Ecto neural progenitor cell (in vitro differentiated cells): ENCODE results near the gene NIN.
"Not testable (repeated sequence)": the region's sequence is repeated elsewhere in the genome, so short reads cannot be mapped to it uniquely, and the experiment has no call there.

Experiments
- DNase-seq: peaks from one replicate; pipeline ENCODE4 v3.0.0-alpha.2; 2018; ENCODE audit warnings: low spot score

Gene NIN

DNA sequence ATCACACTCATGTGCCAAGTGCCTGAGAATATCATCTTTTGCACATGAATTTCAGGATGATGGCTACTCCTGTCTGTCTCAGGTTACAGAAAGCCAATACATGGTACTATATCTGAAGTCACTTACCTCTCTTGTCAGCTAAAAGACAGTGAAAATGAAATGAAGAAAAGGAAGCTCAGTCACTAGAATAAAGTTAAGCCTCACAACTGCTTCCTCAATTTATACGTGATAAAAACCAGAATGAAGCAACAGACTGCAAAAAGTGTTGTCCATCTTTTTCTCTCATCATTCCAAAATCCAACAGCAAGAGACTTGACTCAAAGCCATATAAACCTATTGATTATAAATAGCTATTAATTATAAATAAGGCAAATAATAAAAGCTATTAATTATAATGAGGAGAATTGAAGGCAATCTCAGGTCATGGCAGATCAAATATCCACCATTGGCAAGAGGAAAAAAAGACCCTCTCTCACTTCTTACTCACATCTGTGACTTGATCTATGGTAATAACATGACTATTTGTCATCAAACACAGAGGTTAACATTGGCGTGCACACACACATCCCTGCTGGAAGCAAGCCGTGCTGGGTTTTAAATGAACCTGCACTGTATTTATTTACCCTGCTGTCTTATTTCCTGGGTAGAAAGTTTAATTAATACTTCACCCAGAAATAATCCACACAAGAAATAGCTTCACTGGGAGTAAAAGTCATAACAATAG is 10.0 kb downstream of the NIN start:
- no peak for DNase-seq

DNA sequence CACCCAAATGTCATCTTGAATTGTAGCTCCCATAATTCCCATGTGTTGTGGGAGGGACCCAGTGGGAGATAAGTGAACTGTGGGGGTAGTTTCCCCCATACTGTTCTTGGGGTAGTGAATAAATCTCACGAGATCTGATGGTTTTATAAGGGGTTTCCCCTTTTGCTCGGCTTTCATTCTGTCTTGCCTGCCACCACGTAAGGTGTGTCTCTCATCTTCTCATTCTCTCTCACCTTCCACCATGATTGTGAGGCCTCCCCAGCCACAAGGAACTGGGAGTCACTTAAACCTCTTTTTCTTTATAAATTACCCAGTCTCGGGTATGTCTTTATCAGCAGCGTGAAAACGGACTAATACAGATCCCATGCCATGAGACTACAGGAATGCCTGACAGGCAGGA is 11.7 kb downstream of the NIN start:
- not testable (repeated sequence) for DNase-seq

DNA sequence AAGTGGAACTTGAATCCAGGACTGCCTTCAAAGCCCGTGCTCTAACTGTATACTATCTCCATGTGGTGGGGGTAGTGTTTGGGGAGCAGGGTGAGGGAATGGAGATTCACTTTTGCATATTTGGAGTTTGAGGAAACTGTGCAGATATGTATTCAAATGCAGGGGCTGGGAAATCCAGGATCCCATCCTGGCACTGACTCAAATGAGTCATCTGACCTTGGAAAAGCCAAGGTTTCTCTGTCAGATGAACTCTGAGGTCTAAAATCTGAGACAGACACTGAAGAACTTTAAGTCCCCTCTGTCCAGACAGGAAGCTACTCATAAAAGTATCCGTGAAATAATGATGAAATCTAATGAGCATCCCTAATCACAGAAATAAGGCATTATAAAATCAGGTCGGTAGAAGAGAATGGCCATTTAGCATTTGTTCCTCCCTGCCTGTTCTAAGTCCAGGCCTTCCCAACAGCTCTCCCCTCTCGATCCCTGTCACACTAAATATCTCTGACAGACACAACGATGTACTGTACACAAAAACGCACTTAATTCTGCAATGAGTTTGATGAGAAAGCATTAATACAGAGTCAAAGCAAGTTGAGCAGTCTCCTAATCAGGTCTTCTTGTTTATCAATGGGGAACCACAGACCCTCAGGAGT is 14.4 kb downstream of the NIN start:
- DNase-seq: no peak

DNA sequence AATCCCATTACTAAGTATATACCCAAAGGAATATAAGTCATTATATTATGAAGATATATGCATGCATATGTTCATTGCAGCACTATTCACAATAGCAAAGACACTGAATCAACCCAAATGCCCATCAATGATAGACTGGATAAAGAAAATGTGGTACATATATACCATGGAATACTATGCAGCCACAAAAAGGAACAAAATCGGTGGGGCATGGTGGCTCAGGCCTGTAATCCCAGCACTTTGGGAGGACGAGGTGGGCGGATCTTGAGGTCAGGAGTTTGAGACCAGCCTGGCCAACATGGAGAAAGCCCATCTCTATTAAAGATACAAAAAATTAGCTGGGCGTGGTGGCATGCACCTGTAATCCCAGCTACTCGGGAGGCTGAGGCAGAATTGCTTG is 15.4 kb downstream of the NIN start:
- DNase-seq: not testable (repeated sequence)

DNA sequence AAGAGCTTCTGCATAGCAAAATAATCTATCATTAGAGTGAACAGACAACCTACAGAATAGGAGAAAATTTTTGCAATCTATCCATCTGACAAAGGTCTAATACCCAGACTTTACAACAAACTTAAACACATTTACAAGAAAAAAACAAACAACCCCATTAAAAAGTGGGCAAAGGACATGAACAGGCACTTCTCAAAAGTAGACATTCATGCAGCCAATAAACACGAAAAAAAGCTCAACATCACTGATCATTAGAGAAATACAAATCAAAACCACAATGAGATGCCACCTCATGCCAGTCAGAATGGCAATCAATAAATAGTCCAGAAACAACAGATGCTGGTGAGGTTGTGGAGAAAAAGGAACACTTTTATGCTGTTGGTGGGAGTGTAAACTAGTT is 15.9 kb downstream of the NIN start:
- DNase-seq: not testable (repeated sequence)

DNA sequence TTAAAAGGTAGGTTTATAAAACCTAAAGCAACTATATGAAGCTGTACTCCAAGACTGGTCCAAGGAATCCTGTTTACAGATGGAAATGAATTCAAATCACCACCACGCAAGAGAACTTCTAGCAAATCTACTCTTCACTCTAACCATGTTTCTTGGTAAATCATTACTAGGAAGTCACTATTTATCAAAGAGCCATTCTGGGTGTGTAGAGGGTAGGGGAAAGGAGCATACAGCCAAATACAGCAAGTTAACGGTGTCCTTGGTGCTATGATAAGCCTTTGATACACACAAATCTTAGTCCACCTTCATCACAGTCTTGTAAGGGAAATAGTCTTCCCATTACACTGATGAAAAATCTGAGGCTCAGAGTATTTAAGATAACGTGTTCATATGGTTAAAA is 16.8 kb downstream of the NIN start:
- no peak for DNase-seq

DNA sequence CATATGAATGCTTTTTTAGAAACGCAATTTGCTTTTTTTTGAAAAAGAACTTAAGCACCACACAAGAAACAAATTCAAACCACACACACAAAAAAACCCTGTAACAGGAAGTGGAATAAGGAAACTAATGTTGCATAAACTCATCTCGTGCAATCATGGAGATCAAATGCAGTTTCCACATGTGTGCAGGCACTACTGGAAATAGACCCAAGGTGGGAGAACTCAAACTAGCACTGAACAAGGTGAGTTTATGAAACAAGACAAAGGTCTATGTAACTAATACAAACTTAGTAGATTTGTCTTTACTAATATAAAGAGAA is 17.5 kb downstream of the NIN start:
- no peak for DNase-seq

DNA sequence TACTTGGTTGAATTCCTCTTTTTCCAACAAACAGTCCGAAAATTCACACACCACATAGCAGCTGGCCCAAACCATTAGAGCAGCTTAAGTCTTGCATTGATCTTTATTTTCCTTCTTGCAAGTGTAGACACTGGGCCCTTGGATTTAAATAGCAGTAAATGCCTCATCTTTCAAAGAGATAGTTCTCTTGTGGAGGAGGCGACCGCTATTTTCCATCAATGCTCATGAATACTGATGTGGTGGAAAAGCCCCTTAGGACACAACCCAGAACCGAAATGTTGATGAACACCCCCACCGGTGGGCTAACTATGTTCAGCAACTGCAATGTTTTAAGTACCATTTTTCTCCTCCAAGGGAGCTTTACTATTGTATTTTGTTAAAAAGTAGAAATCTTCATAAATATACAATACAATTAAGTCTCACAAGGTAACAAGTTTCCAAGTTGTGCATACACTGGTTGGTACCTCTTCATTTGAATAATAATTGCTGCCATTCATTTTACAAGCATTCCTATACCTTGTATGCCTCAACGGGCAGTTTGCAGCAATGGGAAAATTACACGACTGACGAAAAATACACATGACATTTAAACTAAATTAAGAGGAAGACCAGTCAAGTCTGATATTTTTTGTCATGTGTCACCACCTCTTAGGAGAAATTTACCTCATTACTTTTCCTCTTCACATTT is 18.0 kb downstream of the NIN start:
- DNase-seq: no peak

DNA sequence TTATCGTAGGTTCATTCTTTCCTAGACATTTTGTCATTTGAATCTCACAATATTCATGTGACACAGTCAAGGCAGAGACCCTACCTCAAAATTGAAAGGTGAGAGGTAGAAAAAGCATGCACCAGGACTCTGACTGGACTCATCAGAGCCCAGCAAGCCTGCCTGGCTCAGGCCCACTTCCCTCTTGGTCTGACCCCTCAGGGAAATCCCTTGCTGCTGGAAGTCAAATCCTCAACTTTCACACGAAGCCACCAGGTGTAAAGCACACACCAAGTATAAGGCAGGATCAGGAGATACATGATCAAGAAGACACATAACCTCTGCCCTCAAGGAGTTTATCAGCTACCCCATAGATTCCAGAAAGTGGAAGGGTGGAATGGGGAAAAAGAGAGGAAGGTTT is 18.8 kb downstream of the NIN start:
- no peak for DNase-seq

DNA sequence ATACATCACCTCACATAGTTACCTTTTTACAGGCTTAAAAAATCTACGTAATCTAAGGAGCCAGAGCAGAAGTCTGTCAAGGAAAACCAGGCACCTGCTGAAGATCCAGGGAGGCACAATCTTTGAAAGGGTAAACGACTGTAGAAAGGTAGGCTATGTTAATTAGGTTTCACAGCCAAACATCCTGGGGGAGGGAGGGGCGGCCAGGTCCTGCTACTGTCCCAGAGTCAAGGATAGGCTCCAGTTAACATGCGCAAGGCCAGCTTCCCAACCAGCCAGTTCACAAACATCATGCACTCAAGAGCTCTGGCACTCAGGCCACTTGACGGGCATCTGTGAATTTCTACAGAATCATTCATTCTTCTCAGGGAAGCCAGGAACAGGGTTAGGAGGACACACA is 22.9 kb downstream of the NIN start:
- DNase-seq: no peak

DNA sequence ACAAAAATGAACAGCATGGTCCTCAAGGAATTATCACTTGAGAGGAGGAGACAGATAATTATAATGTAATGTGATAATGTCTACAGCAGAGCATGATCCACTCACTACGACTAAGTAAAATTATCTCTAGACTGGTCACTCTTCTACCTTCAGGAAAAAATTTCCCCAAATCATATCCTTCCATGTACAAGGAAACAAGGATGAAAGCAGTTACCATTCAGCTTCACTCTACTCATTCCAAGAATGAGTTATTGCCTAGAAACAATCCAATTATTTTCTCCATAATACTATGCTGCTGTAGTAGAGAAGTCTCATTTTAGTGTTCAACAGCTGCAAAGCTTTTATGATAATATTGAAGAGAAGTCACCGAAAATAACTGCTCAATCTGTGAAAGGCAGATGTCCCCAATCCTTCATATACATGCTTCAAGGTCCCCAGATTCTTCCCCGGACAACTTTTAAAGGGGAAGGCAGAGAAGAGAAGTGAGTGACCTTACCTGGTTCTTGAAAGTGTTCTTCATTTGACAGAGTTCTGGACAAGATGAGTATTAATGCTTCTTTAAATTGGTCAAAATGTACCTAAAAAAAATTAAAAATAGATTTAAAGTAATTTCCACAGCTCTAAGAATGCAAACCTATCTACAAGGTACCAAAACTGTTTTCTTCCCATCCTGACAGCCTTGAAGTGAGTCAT is 24.6 kb downstream of the NIN start:
- no peak for DNase-seq

DNA sequence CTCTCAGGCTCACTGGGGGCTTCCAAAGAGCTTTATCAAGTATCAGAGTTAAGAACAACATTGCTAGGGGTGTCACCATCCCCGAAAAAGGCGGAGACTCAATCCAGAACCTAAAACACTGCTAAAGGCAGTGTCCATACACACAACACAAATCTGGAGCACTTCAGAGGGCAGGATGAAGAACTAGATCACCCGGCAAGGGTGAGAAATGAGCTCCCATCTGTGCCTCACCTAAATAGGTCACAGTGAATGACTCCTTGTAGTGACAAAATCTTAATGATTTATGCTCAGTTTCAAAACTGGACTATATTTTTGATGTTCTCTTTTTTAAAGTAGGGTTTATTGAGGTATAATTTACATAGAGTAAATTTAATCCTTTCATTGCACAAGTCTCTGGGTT is 25.6 kb downstream of the NIN start:
- DNase-seq: no peak

DNA sequence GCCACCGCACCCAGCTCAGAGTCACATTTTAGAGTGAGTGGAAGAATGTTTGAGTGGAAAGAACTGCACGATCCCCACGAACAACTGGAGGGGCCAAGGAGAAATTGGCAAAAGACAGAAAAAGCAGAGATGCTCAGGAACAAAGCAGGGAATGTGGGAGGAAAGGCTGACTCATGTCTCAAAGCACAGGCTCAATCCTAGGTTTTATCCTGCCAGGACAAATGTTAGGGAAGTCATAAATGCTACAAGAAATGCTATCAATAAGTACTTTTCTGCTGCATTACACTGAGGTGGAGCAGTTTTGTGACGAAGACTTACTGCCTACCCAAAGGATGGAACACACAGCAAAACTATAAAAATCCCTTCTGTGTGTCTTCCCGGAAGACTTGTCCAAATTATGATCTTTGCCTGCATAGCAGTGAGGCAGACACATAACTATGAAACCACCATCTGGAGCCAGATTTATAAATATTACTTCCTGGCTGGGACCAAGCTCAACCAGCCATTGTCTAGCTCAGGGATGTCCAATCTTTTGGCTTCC is 26.7 kb downstream of the NIN start:
- no peak for DNase-seq

DNA sequence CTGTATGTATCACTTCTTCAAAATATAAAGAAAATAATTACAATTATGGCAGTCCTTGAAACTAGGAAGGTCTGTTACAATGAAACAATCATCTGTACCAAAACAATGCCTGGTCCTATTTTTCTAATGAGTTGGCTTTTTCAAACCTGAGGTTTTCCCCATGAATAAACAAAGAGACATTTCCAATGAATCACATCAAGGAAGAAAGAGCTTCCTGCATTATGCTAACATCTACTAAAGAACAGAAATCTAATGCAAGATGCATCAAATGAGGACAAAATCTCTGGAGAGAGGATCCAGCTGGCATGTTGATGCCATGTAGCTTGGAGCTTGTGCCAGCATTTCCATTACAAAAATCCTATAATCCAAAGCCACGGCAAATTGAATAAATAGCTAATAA is 29.3 kb downstream of the NIN start:
- no peak for DNase-seq

DNA sequence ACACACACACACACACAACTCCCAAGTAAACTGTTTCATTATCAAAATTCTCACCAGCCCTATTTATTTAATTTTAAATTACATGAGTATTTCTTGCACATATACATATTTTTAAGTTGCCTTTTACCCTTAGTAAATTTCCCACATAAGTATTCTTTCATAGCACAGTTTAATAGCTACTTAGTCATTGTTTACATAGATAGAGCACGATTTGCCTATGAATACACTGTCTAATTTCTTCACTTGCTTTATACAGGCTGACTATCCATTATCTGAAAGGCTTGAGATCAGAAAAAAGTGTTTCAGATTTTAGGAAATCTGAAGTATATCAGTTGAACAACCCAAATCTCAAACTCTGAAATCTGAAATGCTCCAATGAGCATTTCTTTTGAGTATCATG is 30.9 kb downstream of the NIN start:
- DNase-seq: no peak

DNA sequence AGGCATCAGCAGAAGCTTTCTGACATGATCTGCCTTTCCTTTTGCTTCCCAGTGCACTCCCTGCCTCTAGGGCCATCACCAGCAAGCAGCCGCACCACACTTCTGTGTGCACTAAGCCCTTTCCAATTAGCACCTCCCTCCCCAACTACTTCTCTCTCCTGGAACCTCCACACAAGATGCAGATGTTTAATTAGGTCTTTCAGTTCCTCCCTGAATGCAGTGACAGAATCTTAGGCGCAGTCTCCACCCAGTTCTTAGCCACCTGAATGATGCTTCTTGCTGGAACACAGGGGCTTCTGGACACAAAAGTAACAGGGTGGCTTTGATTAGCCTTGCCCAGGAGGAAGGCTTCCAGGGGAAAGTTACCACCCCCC is 32.9 kb downstream of the NIN start:
- DNase-seq: no peak

DNA sequence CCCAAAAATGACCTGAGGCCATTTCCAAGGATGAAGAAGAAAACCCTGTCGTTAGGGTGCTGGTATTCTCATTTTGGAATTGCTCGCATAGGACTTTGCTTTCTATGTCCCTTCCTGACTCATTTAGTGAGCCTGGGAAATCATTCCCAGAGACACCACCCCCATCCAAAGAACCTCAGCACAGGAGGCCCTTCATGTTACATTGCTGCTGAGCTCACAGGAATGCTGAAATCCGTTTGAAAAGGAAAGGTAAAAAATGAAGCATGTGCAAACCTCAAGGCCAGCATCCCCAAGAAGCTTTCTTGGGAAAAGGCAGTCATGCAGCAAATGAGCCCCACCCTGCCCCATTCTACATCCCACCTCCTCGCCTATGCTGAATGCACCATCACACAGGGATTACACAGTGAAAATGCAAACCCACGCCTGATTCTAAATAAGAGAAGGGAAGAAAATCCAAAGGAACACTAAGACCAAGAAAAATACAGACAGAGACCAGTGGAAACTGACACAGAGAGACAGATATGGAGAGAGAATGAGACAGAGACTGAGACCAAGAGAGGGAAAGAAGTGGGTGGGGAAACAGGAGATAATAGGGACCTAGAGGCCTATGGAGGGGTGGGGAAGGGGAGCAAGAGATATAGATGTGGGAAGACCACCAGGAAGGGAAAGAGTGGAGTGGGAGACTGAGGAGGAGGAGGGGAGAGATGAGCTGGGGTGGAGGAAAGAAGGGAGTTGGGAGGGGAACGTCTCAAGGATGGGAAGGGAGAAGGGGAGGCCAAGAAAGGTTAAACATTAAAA is 33.5 kb downstream of the NIN start:
- no peak for DNase-seq

DNA sequence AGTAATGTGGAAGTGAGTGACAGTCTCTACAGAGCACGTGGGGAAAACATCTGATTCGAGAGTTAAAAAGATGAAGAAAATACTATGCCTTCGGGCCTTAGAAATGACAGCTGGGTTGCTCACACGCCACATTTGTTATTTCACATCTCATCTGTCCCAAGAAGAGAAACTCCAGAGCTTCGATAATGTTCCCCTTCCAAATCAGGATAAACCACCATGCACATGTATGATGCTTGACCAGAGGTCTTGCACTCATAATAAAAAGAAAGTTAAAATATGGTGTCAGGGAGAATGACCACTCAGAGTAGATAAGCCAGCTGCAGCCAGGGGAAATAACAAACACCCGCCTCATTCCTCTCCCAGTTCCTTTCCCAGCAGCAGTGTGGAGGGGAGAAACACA is 34.6 kb downstream of the NIN start:
- no peak for DNase-seq

DNA sequence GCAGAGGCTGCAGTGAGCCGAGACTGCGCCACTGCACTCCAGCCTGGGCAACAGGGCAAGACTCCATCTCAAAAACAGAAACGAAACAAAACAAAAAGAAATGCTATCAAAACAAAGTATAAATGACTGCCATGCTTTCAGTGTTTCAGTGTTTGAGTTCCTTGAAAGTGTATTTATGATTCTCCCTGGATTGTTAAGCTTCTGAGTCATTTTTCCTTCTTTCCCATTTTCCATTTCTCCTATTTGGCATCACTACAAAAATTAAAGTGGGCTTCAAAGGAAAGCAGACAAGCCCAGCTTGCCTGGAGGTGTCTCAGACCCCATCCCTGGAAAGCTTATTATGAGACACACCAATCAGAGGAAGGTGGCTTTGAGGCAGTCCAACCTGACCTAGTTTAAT is 35.1 kb downstream of the NIN start:
- DNase-seq: no peak

DNA sequence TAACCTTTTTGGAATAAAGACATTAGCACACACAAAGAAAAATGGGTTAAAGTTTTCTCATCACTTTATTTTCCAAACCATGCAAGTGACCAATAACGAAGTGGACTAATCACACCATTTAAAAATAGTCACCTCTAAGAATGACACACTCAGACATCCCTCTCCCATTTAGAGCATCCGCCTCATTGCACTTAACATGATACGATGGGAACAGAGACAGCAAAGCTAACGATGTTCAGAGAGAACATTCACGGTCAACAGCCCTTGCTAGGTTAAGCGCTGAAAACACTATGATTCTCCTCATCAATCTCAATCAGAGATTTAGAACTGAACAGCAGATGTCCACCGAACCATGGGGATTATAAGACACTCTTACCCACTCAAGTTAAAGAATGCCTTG is 35.8 kb downstream of the NIN start:
- no peak for DNase-seq

DNA sequence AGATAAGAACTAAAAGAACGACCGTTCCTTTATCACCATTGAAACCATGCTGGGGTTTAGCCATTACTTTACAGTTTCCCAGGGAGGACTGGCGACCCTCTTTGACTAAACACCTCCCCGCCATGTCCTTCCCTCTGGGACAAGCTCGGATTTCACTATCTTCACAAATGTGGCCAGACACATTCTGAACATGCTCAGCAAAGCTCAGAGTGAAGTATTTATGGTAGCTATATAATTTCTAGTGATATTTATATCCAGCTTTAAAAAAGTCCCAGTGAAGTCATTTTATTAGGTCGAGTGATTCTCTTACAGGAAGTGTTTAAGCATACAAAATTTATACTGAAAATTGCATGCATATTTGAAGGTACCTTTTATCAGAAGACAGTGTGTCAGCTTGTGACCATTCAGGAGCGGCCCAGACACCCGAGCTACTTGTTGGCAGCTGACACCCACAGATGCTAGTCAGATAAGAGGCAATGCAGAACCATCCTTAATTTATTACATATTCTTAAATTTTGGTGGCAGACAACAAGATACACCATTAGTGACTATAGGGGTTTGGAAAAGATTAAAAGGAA is 36.8 kb downstream of the NIN start:
- no peak for DNase-seq

DNA sequence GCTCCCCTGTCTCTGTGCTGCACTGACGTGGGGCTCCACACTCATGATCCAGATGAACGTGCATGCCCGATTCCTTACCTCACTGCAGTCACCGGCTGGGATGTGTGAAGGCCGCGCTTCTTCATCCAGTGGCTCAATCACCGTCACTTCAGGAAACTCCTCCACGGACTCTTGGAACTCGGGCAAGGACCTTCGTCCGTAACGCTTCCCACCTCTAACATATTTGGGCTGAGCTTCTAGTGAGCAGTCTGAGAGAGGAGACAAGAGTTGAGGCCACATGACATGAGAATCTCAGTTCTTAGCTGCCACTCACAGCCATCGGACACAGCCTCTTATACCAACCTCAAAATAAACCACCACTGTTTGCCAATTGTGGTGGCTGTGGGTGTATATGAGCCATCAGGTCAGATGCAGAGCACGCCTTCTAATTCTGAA is 38.3 kb downstream of the NIN start:
- no peak for DNase-seq
